ENCODE data around the gene RNFT2. TPM values are rescaled to one million over a fixed set of nuclear protein-coding genes. Genes with fewer than 3 reads are reported as not detected.

Gene RNFT2
- total RNA-seq, 2 experiments from 2014 or later: 4.9 to 6.0 TPM

GRCh38 chr12:116890330-116890729, 152.2 kb downstream of the RNFT2 start:
- DNase-seq (no peak), ATAC-seq (ENCODE audit: poor library complexity) (no peak)
- no peaks in the 10 kb centered on the region for H3K36me3 ChIP-seq (ENCODE audit: insufficient read depth, low read length)
- no peaks in the 10 kb centered on the region for H3K36me3 Mint-ChIP-seq (ENCODE audit: low read depth)
- H3K4me1 Mint-ChIP-seq (ENCODE audit: low read depth): no peaks in the 10 kb centered on the region
- TF ChIP-seq, protein P1, sequence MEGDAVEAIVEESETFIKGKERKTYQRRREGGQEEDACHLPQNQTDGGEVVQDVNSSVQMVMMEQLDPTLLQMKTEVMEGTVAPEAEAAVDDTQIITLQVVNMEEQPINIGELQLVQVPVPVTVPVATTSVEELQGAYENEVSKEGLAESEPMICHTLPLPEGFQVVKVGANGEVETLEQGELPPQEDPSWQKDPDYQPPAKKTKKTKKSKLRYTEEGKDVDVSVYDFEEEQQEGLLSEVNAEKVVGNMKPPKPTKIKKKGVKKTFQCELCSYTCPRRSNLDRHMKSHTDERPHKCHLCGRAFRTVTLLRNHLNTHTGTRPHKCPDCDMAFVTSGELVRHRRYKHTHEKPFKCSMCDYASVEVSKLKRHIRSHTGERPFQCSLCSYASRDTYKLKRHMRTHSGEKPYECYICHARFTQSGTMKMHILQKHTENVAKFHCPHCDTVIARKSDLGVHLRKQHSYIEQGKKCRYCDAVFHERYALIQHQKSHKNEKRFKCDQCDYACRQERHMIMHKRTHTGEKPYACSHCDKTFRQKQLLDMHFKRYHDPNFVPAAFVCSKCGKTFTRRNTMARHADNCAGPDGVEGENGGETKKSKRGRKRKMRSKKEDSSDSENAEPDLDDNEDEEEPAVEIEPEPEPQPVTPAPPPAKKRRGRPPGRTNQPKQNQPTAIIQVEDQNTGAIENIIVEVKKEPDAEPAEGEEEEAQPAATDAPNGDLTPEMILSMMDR (IDR thresholded peaks at IDR 0.05): no peak
- no peak overlapping the region for H3K4me3 ChIP-seq (ENCODE audit: low read length)
- POLR2A ChIA-PET: no interaction called here
- H3K9me3 Mint-ChIP-seq: no peaks in the 10 kb centered on the region
- H3K4me3 Mint-ChIP-seq: no peak overlapping the region
- intact Hi-C loops (cut with DNase I, micrococcal nuclease): no loop called here
- H3K27ac Mint-ChIP-seq: no peak overlapping the region
- H3K9me3 ChIP-seq (ENCODE audit: control insufficient read depth in 1 of 2, insufficient read depth in 1 of 2, low read length in 2 of 2): peaks cover 0 to 4% of the 10 kb centered on the region in 2 experiments
- no peaks in the 10 kb centered on the region for H3K4me1 ChIP-seq (ENCODE audit: insufficient read depth, low read length)
- no peak overlapping the region for H3K27ac ChIP-seq (ENCODE audit: low read depth in 1 of 2, low read length in 2 of 2)
- H3K27me3 Mint-ChIP-seq: peaks cover 17% of the 10 kb centered on the region
- peaks cover 0 to 2% of the 10 kb centered on the region in 2 experiments for H3K27me3 ChIP-seq (ENCODE audit: control insufficient read depth in 1 of 2, insufficient read depth in 2 of 2, low read length in 2 of 2)
- CTCF ChIA-PET: no interaction called here

- peaks cover 17% of the 10 kb centered on the region for H3K27me3 Mint-ChIP-seq
- intact Hi-C loops (cut with DNase I, micrococcal nuclease): no loop called here
- DNase-seq: no peak
- ChIA-PET CTCF (interaction anchor here (0.7 kb wide), 1 partner anchor 28 kb away, joined by 4 read pairs; no protein-coding TSS in a partner anchor), POLR2A (no interaction called here)
- H3K4me3 Mint-ChIP-seq: no peak overlapping the region
- Histone ChIP-seq H3K27ac (ENCODE audit: low read depth in 1 of 2, low read length in 2 of 2) (no peak overlapping the region), H3K27me3 (ENCODE audit: control insufficient read depth in 1 of 2, insufficient read depth in 2 of 2, low read length in 2 of 2) (peaks cover 0 to 2% of the 10 kb centered on the region in 2 experiments), H3K4me1 (ENCODE audit: insufficient read depth, low read length) (no peaks in the 10 kb centered on the region), H3K4me3 (ENCODE audit: low read length) (no peak overlapping the region), H3K9me3 (ENCODE audit: control insufficient read depth in 1 of 2, insufficient read depth in 1 of 2, low read length in 2 of 2) (peaks cover 0 to 4% of the 10 kb centered on the region in 2 experiments), H3K36me3 (ENCODE audit: insufficient read depth, low read length) (no peaks in the 10 kb centered on the region)
- H3K9me3 Mint-ChIP-seq: no peaks in the 10 kb centered on the region
- H3K4me1 Mint-ChIP-seq (ENCODE audit: low read depth): no peaks in the 10 kb centered on the region
- H3K27ac Mint-ChIP-seq: no peak overlapping the region
- TF ChIP-seq, protein P1 (IDR thresholded peaks at IDR 0.05): no peak
- no peak for ATAC-seq (ENCODE audit: poor library complexity)
- H3K36me3 Mint-ChIP-seq (ENCODE audit: low read depth): no peaks in the 10 kb centered on the region
Measured at GRCh38 chr12:116891019-116891418, 152.9 kb downstream of the RNFT2 start.

GRCh38 chr12:116892349-116893140, 154.4 kb downstream of the RNFT2 start:
- DNase-seq (no peak), ATAC-seq (ENCODE audit: poor library complexity) (no peak)
- CTCF ChIA-PET: no interaction called here
- Histone ChIP-seq H3K36me3 (ENCODE audit: insufficient read depth, low read length) (no peaks in the 10 kb centered on the region), H3K27me3 (ENCODE audit: control insufficient read depth in 1 of 2, insufficient read depth in 2 of 2, low read length in 2 of 2) (no peaks in the 10 kb centered on the region), H3K4me1 (ENCODE audit: insufficient read depth, low read length) (no peaks in the 10 kb centered on the region), H3K27ac (ENCODE audit: low read depth in 1 of 2, low read length in 2 of 2) (no peak overlapping the region), H3K9me3 (ENCODE audit: control insufficient read depth in 1 of 2, insufficient read depth in 1 of 2, low read length in 2 of 2) (peaks cover 0 to 4% of the 10 kb centered on the region in 2 experiments), H3K4me3 (ENCODE audit: low read length) (no peak overlapping the region)
- intact Hi-C loops (cut with DNase I, micrococcal nuclease): no loop called here
- Mint-ChIP-seq H3K9me3 (no peaks in the 10 kb centered on the region), H3K4me1 (ENCODE audit: low read depth) (no peaks in the 10 kb centered on the region), H3K4me3 (no peak overlapping the region), H3K27me3 (peaks cover 8% of the 10 kb centered on the region), H3K27ac (no peak overlapping the region), H3K36me3 (ENCODE audit: low read depth) (no peaks in the 10 kb centered on the region)
- POLR2A ChIA-PET: no interaction called here
- TF ChIP-seq, protein P1 (IDR thresholded peaks at IDR 0.05): no peak

Data from CD4-positive, alpha-beta T cell (primary cell).